ENCODE data around the gene ADARB2. TPM values are rescaled to one million over a fixed set of nuclear protein-coding genes. Genes with fewer than 3 reads are reported as not detected.

The ADARB2 gene
- total RNA-seq, 6 experiments from 2014 or later: not detected

DNA sequence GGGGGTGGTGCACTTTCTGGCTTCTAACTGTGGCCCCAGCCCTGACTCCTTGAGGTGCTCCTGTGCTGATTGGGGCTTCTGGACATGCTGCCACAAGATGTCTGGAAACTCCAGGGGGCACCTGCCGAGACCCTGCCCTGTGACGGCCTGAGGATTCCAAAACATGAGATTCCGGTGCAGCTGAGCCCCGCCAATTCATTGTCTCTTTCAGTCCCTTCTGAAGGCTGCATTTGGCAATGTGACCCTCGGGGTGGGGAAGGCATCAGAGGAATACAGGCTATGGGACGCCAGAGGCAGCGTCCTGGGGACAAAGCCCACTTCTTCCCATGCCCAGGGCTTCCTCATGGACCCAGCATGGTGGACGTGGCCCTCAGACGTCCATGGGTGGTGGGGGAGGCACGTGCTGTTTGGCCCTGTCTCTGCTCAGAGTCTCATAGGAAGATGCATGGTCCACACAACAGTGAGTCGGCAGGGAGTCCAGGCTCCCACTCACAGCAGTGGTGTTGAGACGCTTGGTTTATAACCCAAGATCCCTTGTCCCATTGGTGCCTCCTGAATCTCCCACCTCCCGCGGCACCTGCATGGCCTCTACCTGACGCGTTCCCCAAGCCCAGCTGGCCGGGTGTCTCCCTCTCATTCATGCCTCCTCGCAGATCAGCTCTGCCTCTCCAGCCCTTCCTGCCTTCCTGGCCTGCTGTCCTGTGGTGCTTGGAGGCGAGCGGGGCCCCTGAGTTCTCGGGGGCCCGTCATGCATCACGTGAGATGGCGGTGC lies 551.2 kb downstream of the ADARB2 start:
- TF ChIP-seq, protein P1, sequence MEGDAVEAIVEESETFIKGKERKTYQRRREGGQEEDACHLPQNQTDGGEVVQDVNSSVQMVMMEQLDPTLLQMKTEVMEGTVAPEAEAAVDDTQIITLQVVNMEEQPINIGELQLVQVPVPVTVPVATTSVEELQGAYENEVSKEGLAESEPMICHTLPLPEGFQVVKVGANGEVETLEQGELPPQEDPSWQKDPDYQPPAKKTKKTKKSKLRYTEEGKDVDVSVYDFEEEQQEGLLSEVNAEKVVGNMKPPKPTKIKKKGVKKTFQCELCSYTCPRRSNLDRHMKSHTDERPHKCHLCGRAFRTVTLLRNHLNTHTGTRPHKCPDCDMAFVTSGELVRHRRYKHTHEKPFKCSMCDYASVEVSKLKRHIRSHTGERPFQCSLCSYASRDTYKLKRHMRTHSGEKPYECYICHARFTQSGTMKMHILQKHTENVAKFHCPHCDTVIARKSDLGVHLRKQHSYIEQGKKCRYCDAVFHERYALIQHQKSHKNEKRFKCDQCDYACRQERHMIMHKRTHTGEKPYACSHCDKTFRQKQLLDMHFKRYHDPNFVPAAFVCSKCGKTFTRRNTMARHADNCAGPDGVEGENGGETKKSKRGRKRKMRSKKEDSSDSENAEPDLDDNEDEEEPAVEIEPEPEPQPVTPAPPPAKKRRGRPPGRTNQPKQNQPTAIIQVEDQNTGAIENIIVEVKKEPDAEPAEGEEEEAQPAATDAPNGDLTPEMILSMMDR (IDR thresholded peaks at IDR 0.05): no peak

GRCh38 chr10:1184541-1185430 lies 552.5 kb downstream of the ADARB2 start:
- H3K4me1 Mint-ChIP-seq (ENCODE audit: low read depth): no peaks in the 10 kb centered on the region
- no peak for DNase-seq
- H3K27ac Mint-ChIP-seq: no peak overlapping the region
- peaks cover 29% of the 10 kb centered on the region for H3K27me3 Mint-ChIP-seq (ENCODE audit: insufficient read depth)
- no peak overlapping the region for H3K4me3 Mint-ChIP-seq
- TF ChIP-seq, protein P1 (IDR thresholded peaks at IDR 0.05): no peak
- H3K36me3 Mint-ChIP-seq (ENCODE audit: low read depth): no peaks in the 10 kb centered on the region
- peaks cover 7% of the 10 kb centered on the region; the same call in 1 of the 2 replicates for H3K9me3 Mint-ChIP-seq

More for the DNA sequence above, 551.2 kb downstream of the ADARB2 start:
- no peaks in the 10 kb centered on the region for H3K36me3 Mint-ChIP-seq (ENCODE audit: low read depth)
- no peak overlapping the region for H3K27ac Mint-ChIP-seq
- no peaks in the 10 kb centered on the region for H3K9me3 Mint-ChIP-seq
- peaks cover 26% of the 10 kb centered on the region for H3K27me3 Mint-ChIP-seq (ENCODE audit: insufficient read depth)
- DNase-seq: no peak
- H3K4me1 Mint-ChIP-seq (ENCODE audit: low read depth): no peaks in the 10 kb centered on the region
- H3K4me3 Mint-ChIP-seq: no peak overlapping the region

- H3K9me3 Mint-ChIP-seq: peaks cover 7% of the 10 kb centered on the region; the same call in 1 of the 2 replicates
- TF ChIP-seq, protein P1 (IDR thresholded peaks at IDR 0.05): no peak
- peaks cover 25% of the 10 kb centered on the region for H3K27me3 Mint-ChIP-seq (ENCODE audit: insufficient read depth)
- H3K36me3 Mint-ChIP-seq (ENCODE audit: low read depth): no peaks in the 10 kb centered on the region
- H3K27ac Mint-ChIP-seq: no peak overlapping the region
- no peaks in the 10 kb centered on the region for H3K4me1 Mint-ChIP-seq (ENCODE audit: low read depth)
- DNase-seq: no peak
- no peak overlapping the region for H3K4me3 Mint-ChIP-seq
Measured at GRCh38 chr10:1183701-1184100, 553.6 kb downstream of the ADARB2 start.

DNA sequence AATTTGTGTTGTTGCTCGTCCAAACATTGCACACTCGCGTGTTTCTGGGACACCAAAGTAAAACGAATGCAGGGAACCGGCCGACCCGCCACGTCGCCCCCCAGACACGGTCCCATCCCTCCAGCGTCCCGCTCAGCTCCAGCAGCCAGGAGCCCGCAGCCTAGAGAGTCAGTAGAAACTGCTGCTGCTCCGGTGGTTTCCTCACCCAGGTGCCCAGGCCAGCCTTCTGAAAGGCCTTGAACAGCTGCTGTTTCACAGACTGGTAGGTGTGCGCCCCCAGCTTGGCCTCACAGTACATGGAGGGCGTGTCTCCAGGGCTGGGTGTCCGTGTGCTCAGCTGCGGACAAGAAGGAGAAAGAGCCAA lies 554.3 kb downstream of the ADARB2 start:
- no peak overlapping the region for H3K4me3 Mint-ChIP-seq
- DNase-seq: no peak
- peaks cover 21% of the 10 kb centered on the region for H3K27me3 Mint-ChIP-seq (ENCODE audit: insufficient read depth)
- H3K4me1 Mint-ChIP-seq (ENCODE audit: low read depth): no peaks in the 10 kb centered on the region
- peaks cover 7% of the 10 kb centered on the region; the same call in 1 of the 2 replicates for H3K9me3 Mint-ChIP-seq
- no peak overlapping the region for H3K27ac Mint-ChIP-seq
- H3K36me3 Mint-ChIP-seq (ENCODE audit: low read depth): no peaks in the 10 kb centered on the region
- TF ChIP-seq, protein P1 (IDR thresholded peaks at IDR 0.05): no peak

DNA sequence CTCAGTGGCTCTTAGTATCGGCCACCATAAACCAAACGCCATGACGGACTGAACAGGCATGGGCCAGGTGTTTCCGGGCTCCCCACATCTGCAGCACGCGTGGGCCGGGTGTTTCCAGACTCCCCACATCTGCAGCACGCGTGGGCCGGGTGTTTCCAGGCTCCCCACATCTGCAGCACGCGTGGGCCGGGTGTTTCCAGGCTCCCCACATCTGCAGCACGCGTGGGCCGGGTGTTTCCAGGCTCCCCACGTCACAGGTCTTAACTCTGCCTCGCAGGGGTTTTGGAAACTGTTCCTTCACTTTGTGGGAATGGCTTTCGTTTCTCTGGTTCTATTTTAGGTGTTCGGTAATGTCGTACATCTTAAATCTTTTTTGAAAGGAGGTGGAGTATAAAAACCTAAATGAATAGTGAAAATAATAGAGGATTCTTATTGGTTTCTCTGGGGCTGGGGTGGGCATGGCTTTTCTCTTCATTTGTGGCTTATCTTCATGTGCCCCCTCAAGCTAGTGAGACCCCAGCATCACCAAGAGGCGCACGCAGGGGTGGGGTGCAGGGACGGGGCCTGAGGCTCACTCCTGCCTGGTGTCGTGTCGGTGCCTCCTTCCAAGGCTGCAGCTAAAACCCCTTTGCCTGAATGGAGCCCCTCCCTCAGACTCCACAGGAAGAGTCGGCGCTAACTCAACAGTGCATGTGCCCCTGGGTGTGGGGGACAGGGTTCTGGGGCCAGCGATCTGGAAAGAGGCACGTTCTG lies 554.9 kb downstream of the ADARB2 start:
- peaks cover 7% of the 10 kb centered on the region; the same call in 1 of the 2 replicates for H3K9me3 Mint-ChIP-seq

More for the DNA sequence above, 554.9 kb downstream of the ADARB2 start:
- TF ChIP-seq, protein P1 (IDR thresholded peaks at IDR 0.05): no peak
- no peak overlapping the region for H3K27ac Mint-ChIP-seq
- no peak for DNase-seq
- H3K27me3 Mint-ChIP-seq (ENCODE audit: insufficient read depth): peaks cover 24% of the 10 kb centered on the region
- no peaks in the 10 kb centered on the region for H3K4me1 Mint-ChIP-seq (ENCODE audit: low read depth)
- no peaks in the 10 kb centered on the region for H3K36me3 Mint-ChIP-seq (ENCODE audit: low read depth)
- no peak overlapping the region for H3K4me3 Mint-ChIP-seq

Data from HFFc6 (cell line).